Astrocyte of the spinal cord (primary cell): ENCODE measurements around the gene MYADM.

Source experiments
- DNase-seq: peaks from one replicate; pipeline ENCODE4 v3.0.0; 2011; ENCODE audit warnings: low read depth, low spot score
- H3K4me3 ChIP-seq: 2 replicates; pipeline ENCODE4 v1.5.1; 2011; ENCODE audit warnings: low read depth, mild to moderate bottlenecking, low read length, moderate library complexity
- CTCF ChIP-seq: IDR thresholded peaks from 2 replicates; pipeline ENCODE4 v1.5.1; 2012; ENCODE audit warnings: low read depth, mild to moderate bottlenecking, low read length, inconsistent platforms
- in situ Hi-C: cut with HindIII; loops from 2 replicates; pipeline ENCODE4 v1.10.0; 2017; ENCODE audit warnings: low sequenced_read_pairs

The MYADM gene

DNA sequence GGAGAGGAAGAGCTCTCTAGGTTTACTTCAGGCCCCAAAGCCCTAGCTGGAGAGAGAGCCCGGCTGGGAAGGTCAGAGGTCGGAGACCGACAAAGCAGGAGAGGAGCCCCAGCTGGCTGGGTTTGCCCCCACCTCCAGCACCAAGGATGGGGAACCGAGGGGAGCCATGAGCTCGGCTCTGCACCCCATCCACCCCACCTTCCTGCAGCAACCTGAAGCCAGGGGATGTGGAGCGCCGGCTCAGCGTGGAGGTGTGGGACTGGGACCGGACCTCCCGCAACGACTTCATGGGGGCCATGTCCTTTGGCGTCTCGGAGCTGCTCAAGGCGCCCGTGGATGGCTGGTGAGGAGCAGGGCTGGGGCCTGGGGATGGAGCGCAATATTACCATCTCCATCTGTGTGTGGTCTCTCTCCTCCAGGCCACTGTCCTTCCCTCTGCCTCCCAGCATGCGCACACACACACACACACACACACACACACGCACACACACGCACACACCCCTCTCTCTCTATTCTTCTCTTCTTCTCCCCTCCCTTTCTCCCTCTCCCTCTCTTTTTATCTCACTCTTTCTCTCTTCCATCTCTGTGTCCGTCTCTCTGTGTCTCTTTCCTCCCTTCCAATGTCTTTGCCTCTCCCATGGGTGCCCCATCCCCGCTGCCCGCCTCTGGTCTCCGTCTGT, 24.8 kb downstream of the MYADM start:
- in situ Hi-C loops, result no loop called here
- DNase-seq, result no peak
- H3K4me3 ChIP-seq, result no peak overlapping the region
- no peak for TF ChIP-seq CTCF

GRCh38 chr19:53892981-53893325, 25.3 kb downstream of the MYADM start:
- no peak for DNase-seq
- no peak overlapping the region for H3K4me3 ChIP-seq
- in situ Hi-C loops, result no loop called here
- TF ChIP-seq CTCF, result no peak

DNA sequence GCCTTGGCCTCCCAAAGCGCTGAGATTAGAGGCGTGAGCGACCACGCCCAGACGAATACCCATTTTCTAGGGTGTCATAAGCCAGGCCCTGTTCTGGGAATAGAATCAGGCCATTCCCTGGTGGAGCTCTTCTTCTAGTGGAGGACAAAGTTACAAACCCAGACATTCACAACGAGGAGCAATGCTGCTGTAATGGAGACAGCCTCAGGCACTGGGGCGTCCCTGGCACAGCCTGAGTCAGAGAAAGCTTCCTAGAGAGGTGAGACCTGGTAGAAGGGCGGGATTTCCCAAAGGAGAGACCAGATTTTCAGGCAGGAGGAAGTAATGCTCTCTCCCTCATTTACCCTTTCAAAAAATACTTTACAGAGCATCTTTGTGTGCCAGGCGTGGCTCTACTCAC, 27.0 kb downstream of the MYADM start:
- in situ Hi-C loops, result no loop called here
- H3K4me3 ChIP-seq, result no peak overlapping the region
- no peak for DNase-seq
- no peak for TF ChIP-seq CTCF

DNA sequence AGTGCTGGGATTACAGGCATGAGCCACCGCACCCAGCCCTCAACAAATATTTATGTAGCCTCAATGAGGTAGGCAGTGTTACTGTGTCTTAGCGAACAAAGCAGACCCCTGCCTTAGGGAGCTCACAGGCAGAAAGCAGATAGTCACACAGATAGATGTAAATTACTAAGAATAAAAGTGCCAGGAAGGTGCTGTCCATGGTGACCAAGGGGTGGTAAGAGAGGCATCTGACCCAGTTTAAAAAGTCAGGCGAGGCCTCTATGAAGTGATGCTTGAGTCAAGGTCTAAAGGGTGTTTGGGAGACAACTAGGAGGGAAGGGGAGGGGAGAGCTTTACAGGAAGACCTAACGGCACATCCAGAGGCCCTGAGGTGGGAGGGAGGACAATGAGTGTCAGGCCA, 29.0 kb downstream of the MYADM start:
- DNase-seq, result no peak
- in situ Hi-C loops, result no loop called here
- no peak for TF ChIP-seq CTCF
- no peak overlapping the region for H3K4me3 ChIP-seq

DNA sequence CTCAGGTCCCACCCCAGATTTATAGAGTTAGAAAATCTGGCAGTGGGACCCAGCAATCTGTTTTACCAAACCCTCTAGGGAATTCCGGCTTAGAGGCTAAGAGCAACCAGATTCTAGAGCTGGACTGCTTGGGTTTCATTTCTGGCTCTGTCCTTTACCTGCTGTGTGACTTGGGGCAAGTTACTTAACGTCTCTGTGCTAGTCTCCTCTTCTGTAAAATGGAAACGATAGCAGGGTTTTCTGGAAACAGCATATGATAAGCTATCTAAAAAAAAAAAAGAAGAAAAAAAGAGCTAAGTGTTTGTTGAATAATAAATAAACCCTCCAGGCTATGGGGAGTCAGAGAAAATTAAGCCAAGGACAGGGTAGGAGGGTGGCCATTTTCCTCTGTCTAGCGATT, 29.8 kb downstream of the MYADM start:
- no peak overlapping the region for H3K4me3 ChIP-seq
- no peak for DNase-seq
- in situ Hi-C loops, result no loop called here
- no peak for TF ChIP-seq CTCF

GRCh38 chr19:53898166-53898565, 30.5 kb downstream of the MYADM start:
- DNase-seq, result no peak

More at GRCh38 chr19:53898166-53898565, 30.5 kb downstream of the MYADM start:
- in situ Hi-C loops, result no loop called here
- no peak for TF ChIP-seq CTCF
- no peak overlapping the region for H3K4me3 ChIP-seq
